Cerebellar cortex (tissue), 1 donor: Measurements from ENCODE around the gene MTFR2.

Source experiments
- DNase-seq: peaks from one replicate; pipeline ENCODE4 v3.0.0-alpha.2; 2015; ENCODE audit warnings: low spot score

MTFR2 gene

GRCh38 chr6:136184738-136185137 lies 65.4 kb downstream of the MTFR2 start:
- DNase-seq: no peak

GRCh38 chr6:136181861-136182260 lies 68.2 kb downstream of the MTFR2 start:
- no peak for DNase-seq

DNA sequence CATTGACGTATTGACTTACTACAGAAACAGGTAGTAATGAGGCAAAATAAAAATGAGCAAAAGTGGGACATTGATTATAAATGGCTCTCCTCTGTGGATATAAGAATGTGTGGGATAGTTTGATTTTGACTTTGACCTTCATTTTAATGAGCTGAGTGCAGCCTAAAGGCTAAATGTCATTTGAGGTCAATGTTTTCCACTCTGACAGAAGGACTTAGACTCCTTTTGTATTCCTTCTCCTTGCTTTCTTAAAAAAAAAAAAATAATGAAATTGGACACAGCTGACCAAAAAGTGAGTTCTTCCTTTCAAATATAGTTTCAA lies 68.6 kb downstream of the MTFR2 start:
- DNase-seq: no peak
